ENCODE data around the gene DCTPP1. TPM values are rescaled to one million over a fixed set of nuclear protein-coding genes. Genes with fewer than 3 reads are reported as not detected.

The DCTPP1 gene
- total and polyA plus RNA-seq, 2 of the 13 experiments (the other 11 are each of a cell fraction or from before 2014, with no cell fraction given) = 54.8 to 74.4 TPM

DNA sequence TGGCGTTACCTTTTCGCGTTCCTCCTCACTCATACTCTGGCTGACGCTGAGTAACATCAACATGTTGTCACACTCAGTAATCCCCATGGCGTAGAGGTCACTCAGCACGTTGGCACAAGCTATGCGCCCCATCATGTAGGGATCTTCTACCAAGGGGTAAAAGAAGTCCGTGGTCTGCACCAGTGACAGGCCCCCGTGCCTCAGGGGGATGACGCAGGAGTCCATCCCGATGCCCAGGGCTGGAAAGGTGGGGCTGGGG, 15.2 kb upstream of the DCTPP1 start (continued):
- TF ChIP-seq, protein P1, sequence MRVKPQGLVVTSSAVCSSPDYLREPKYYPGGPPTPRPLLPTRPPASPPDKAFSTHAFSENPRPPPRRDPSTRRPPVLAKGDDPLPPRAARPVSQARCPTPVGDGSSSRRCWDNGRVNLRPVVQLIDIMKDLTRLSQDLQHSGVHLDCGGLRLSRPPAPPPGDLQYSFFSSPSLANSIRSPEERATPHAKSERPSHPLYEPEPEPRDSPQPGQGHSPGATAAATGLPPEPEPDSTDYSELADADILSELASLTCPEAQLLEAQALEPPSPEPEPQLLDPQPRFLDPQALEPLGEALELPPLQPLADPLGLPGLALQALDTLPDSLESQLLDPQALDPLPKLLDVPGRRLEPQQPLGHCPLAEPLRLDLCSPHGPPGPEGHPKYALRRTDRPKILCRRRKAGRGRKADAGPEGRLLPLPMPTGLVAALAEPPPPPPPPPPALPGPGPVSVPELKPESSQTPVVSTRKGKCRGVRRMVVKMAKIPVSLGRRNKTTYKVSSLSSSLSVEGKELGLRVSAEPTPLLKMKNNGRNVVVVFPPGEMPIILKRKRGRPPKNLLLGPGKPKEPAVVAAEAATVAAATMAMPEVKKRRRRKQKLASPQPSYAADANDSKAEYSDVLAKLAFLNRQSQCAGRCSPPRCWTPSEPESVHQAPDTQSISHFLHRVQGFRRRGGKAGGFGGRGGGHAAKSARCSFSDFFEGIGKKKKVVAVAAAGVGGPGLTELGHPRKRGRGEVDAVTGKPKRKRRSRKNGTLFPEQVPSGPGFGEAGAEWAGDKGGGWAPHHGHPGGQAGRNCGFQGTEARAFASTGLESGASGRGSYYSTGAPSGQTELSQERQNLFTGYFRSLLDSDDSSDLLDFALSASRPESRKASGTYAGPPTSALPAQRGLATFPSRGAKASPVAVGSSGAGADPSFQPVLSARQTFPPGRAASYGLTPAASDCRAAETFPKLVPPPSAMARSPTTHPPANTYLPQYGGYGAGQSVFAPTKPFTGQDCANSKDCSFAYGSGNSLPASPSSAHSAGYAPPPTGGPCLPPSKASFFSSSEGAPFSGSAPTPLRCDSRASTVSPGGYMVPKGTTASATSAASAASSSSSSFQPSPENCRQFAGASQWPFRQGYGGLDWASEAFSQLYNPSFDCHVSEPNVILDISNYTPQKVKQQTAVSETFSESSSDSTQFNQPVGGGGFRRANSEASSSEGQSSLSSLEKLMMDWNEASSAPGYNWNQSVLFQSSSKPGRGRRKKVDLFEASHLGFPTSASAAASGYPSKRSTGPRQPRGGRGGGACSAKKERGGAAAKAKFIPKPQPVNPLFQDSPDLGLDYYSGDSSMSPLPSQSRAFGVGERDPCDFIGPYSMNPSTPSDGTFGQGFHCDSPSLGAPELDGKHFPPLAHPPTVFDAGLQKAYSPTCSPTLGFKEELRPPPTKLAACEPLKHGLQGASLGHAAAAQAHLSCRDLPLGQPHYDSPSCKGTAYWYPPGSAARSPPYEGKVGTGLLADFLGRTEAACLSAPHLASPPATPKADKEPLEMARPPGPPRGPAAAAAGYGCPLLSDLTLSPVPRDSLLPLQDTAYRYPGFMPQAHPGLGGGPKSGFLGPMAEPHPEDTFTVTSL (CRISPR knock-in tag; IDR thresholded peaks at IDR 0.05; ENCODE audit: borderline replicate concordance) = 0 out of 2 replicates have a peak, but pooled peaks have one; percentile 26
- TF ChIP-seq KDM5B (CRISPR knock-in tag; IDR thresholded peaks at IDR 0.05; ENCODE audit: borderline replicate concordance) (no peak), XRCC5 (optimal IDR thresholded peaks at IDR 0.05; ENCODE audit: low read length) (no peak), MEF2D (CRISPR knock-in tag; IDR thresholded peaks at IDR 0.05) (no peak), ZNF674 (CRISPR knock-in tag; IDR thresholded peaks at IDR 0.05; ENCODE audit: low read depth) (no peak), ZNF280D (CRISPR knock-in tag; IDR thresholded peaks at IDR 0.05) (no peak), MIER3 (CRISPR knock-in tag; IDR thresholded peaks at IDR 0.05; ENCODE audit: borderline replicate concordance) (no peak), ZBTB39 (CRISPR knock-in tag; IDR thresholded peaks at IDR 0.05) (no peak), ZNF557 (CRISPR knock-in tag; IDR thresholded peaks at IDR 0.05) (no peak), SETDB1 (CRISPR knock-in tag; IDR thresholded peaks at IDR 0.05; ENCODE audit: borderline replicate concordance) (no peak), RORA (CRISPR knock-in tag; IDR thresholded peaks at IDR 0.05) (no peak)
- TF ChIP-seq, protein P2, sequence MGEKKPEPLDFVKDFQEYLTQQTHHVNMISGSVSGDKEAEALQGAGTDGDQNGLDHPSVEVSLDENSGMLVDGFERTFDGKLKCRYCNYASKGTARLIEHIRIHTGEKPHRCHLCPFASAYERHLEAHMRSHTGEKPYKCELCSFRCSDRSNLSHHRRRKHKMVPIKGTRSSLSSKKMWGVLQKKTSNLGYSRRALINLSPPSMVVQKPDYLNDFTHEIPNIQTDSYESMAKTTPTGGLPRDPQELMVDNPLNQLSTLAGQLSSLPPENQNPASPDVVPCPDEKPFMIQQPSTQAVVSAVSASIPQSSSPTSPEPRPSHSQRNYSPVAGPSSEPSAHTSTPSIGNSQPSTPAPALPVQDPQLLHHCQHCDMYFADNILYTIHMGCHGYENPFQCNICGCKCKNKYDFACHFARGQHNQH (CRISPR knock-in tag; IDR thresholded peaks at IDR 0.05) = no peak
- TF ChIP-seq, protein P3, sequence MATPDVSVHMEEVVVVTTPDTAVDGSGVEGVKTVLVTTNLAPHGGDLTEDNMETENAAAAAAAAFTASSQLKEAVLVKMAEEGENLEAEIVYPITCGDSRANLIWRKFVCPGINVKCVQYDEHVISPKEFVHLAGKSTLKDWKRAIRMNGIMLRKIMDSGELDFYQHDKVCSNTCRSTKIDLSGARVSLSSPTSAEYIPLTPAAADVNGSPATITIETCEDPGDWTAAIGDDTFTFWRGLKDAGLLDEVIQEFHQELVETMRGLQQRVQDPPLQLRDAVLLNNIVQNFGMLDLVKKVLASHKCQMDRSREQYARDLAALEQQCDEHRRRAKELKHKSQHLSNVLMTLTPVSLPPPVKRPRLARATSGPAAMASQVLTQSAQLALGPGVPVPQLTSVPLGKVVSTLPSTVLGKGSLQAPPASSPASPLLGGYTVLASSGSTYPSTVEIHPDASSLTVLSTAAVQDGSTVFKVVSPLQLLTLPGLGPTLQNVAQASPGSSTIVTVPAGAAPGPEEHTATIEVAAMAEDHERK (CRISPR knock-in tag; IDR thresholded peaks at IDR 0.05; ENCODE audit: low read depth) = no peak
- TF ChIP-seq, protein P4, sequence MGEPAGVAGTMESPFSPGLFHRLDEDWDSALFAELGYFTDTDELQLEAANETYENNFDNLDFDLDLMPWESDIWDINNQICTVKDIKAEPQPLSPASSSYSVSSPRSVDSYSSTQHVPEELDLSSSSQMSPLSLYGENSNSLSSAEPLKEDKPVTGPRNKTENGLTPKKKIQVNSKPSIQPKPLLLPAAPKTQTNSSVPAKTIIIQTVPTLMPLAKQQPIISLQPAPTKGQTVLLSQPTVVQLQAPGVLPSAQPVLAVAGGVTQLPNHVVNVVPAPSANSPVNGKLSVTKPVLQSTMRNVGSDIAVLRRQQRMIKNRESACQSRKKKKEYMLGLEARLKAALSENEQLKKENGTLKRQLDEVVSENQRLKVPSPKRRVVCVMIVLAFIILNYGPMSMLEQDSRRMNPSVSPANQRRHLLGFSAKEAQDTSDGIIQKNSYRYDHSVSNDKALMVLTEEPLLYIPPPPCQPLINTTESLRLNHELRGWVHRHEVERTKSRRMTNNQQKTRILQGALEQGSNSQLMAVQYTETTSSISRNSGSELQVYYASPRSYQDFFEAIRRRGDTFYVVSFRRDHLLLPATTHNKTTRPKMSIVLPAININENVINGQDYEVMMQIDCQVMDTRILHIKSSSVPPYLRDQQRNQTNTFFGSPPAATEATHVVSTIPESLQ (CRISPR knock-in tag; conservative IDR thresholded peaks at IDR 0.05) = no peak

Measured in HepG2 (cell line).